ENCODE results near the gene RAB3IL1.
"Not testable (repeated sequence)": the region's sequence is repeated elsewhere in the genome, so short reads cannot be mapped to it uniquely, and the experiment has no call there.

Gene RAB3IL1

GRCh38 chr11:61890529-61891330 is 26.6 kb downstream of the RAB3IL1 start:
- DNase-seq (ENCODE audit: low read depth, low spot score), result no peak
- H3K27ac ChIP-seq, result peak overlapping the region; percentile 72

- peak overlapping the region; percentile 72 for H3K27ac ChIP-seq
- DNase-seq (ENCODE audit: low read depth, low spot score), result no peak
Measured at GRCh38 chr11:61889831-61890230, 27.5 kb downstream of the RAB3IL1 start.

DNA sequence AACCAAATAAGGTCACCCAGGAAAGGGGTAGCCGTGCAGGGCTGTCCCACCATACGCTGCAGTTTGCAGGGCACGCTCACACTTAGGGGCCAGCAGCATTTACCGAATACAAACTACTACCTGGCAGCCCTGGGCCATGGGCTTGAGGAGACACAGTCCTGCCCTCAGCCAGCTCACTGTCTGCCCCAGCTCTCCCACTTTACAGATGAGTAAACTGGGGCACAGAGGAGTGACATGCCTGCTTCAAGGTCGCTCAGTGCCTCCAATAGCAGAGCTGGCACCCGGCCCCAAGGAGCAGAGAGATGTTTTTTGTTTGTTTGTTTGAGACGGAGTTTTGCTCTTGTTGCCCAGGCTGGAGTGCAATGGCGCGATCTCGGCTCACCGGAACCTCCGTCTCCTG is 28.8 kb downstream of the RAB3IL1 start:
- H3K27ac ChIP-seq, result peak overlapping the region; percentile 72
- no peak for DNase-seq (ENCODE audit: low read depth, low spot score)

- H3K27ac ChIP-seq, result peak overlapping the region; percentile 72
- peak; percentile 41 for DNase-seq (ENCODE audit: low read depth, low spot score)
Measured at GRCh38 chr11:61887839-61888494, 29.4 kb downstream of the RAB3IL1 start.

- H3K27ac ChIP-seq, result no peak overlapping the region
- DNase-seq (ENCODE audit: low read depth, low spot score), result no peak
Measured at GRCh38 chr11:61886643-61887042, 30.7 kb downstream of the RAB3IL1 start.

DNA sequence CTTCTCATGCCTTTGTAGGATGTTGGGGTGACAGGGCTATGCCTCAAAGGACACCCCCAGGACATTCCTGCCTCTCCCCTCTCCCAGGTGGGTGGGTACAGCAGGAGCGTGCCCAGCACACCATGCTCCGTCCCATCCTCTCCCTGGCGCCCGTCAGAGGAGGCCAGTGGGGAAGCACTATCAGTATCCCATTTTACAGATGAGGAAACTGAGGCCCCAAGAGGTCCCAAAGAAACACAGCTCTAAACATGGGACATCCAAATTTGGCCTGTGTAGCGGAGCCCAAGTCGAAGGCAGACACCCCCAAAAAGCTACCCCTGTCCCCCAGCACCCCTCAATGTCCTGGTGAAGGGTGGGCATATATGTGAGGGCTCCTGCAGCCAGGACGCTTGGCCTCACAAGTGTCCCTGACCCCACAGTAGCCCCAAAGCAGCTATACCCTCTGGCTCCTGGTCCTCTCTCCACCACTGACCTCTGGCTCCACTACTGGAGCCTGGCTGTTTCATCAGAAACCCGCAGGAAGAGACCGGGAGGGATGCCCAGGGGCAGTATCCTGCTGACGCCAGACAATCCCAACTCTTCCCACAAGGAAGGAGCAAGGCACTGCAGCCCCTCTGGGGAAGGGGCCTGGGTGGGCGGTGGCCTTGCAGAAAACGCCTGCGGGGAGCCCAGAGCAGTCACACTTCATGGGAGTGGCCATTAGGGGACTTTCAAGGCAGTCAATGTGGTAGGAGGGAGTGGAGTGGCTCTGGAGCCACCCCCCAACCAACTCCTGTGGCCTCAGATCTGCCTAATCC is 31.4 kb downstream of the RAB3IL1 start:
- no peak overlapping the region for H3K27ac ChIP-seq
- DNase-seq (ENCODE audit: low read depth, low spot score), result no peak

GRCh38 chr11:61885166-61885778 is 32.1 kb downstream of the RAB3IL1 start:
- no peak overlapping the region for H3K27ac ChIP-seq
- no peak for DNase-seq (ENCODE audit: low read depth, low spot score)

GRCh38 chr11:61883947-61884346 is 33.4 kb downstream of the RAB3IL1 start:
- no peak overlapping the region for H3K27ac ChIP-seq
- DNase-seq (ENCODE audit: low read depth, low spot score), result no peak

- no peak overlapping the region for H3K27ac ChIP-seq
- DNase-seq (ENCODE audit: low read depth, low spot score), result no peak
Measured at GRCh38 chr11:61883327-61883726, 34.0 kb downstream of the RAB3IL1 start.

GRCh38 chr11:61882879-61883278 is 34.5 kb downstream of the RAB3IL1 start:
- no peak overlapping the region for H3K27ac ChIP-seq
- DNase-seq (ENCODE audit: low read depth, low spot score), result no peak

GRCh38 chr11:61882267-61882666 is 35.1 kb downstream of the RAB3IL1 start:
- not testable (repeated sequence) for H3K27ac ChIP-seq; DNase-seq (ENCODE audit: low read depth, low spot score)

GRCh38 chr11:61881397-61881796 is 36.0 kb downstream of the RAB3IL1 start:
- H3K27ac ChIP-seq, result no peak overlapping the region
- no peak for DNase-seq (ENCODE audit: low read depth, low spot score)

DNA sequence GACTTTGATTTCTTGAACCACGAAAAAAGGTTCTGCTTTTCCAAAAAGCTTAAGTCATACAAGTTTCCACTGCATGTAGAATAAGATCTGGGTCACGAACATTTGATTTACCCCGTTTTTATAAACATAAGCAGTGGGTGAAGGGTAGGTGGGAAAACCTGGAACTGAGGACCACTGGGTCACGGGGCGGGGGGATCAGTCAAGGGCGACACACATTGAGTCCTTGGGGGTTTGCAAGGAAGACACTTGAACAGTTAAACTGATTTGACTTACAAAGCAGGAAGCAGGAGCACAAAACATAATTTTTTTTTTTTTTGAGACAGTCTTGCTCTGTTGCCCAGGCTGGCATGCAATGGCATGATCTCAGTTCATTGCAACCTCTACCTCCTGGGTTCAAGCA is 36.9 kb downstream of the RAB3IL1 start:
- no peak for DNase-seq (ENCODE audit: low read depth, low spot score)
- H3K27ac ChIP-seq, result no peak overlapping the region

- no peak overlapping the region for H3K27ac ChIP-seq
- no peak for DNase-seq (ENCODE audit: low read depth, low spot score)
Measured at GRCh38 chr11:61880031-61880430, 37.3 kb downstream of the RAB3IL1 start.

GRCh38 chr11:61879152-61879551 is 38.2 kb downstream of the RAB3IL1 start:
- no peak overlapping the region for H3K27ac ChIP-seq
- no peak for DNase-seq (ENCODE audit: low read depth, low spot score)

- H3K27ac ChIP-seq, result no peak overlapping the region
- DNase-seq (ENCODE audit: low read depth, low spot score), result no peak
Measured at GRCh38 chr11:61875698-61876097, 41.7 kb downstream of the RAB3IL1 start.

DNA sequence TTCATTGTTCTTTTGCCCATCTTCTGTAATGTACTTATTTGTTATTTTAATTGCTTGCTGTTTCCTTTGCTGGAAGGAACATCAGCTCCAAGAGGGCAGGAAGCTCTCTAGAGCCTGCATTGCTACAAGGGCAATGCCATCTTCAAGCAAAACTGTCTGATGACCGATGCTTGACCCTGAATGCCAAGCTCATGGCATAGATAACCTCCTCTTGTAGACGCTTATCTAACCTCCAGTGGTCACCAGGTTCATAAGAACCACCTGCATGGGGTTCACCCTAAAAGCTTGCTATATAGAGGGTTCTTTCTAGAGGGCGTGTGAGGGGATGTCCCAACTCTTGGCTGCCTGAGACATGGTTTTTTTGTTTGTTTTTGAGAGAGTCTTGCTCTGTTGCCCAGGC is 42.5 kb downstream of the RAB3IL1 start:
- no peak for DNase-seq (ENCODE audit: low read depth, low spot score)
- H3K27ac ChIP-seq, result no peak overlapping the region

- no peak for DNase-seq (ENCODE audit: low read depth, low spot score)
- H3K27ac ChIP-seq, result no peak overlapping the region
Measured at GRCh38 chr11:61874377-61874809, 43.0 kb downstream of the RAB3IL1 start.

DNA sequence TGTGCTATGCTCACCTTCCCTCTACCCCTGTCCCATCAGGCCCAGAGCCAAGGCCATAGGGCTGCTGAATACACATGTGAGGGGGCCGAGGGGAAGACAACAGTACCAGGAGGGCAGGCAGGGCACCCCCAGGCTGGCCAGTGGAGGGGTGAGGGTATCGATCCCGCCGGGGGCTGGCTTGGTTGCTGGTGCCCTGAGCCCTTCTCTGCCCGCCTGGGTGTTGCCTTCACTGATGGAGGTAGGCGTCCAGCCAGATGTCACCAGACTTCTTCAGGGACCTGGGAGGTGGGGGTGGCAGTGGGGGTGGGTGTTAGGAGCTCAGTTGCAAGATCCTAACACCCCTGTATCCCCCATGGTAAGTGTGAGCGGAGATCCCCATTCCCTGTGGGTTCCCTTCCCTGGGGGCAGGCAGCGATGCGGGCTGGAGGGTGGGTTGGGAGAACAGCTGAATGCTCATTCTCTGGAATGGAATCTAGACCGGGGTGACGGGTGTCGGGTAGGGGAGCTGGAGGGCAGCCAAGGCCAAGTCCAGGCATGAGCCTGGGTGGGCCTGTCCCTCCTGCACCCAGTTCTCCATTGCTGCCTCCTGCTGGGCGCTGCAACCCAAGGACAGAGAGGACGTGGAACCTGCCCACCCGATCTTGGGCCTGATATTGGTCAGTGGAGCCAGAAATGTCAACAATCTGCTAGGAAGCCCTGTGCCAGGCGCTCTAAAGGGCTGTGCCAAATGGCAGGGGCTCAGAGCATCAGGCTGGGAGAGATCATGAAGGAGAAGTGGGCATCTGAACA is 43.6 kb downstream of the RAB3IL1 start:
- H3K27ac ChIP-seq, result no peak overlapping the region
- DNase-seq (ENCODE audit: low read depth, low spot score), result no peak

Measured in epithelial cell of prostate (primary cell).